ENCODE results near the gene RNPS1. TPM values are rescaled to one million over a fixed set of nuclear protein-coding genes. Genes with fewer than 3 reads are reported as not detected.
"Not testable (repeated sequence)": the region's sequence is repeated elsewhere in the genome, so short reads cannot be mapped to it uniquely, and the experiment has no call there.

The RNPS1 gene
- polyA plus RNA-seq, 1 experiment = 129 TPM

DNA sequence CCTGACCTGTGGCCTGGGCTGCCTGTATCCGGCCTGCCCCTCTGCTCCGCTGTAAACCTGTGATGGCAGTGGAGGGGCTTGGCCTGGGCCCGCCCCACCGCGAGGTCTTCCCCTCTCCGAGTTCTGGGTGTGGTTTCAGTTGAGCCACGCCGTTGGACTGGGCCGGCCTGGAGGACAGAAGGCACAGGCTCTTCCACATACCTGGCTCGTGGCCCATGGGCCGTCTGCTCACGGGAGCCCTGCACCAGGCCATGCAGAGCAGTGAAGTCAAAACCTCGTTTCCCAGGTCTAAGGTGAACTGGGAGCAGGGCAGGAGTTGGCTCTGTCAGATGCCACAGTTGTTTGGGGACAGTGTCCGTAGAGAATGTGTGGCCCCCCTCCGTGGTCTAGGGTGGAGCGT, 5.6 kb upstream of the RNPS1 start:
- POLR2A ChIA-PET = no interaction called here
- CTCF ChIA-PET = interaction anchor here (0.8 kb wide), 1 partner anchor 12 kb away, joined by 3 read pairs; no protein-coding TSS in a partner anchor
- TF ChIP-seq, protein P1, sequence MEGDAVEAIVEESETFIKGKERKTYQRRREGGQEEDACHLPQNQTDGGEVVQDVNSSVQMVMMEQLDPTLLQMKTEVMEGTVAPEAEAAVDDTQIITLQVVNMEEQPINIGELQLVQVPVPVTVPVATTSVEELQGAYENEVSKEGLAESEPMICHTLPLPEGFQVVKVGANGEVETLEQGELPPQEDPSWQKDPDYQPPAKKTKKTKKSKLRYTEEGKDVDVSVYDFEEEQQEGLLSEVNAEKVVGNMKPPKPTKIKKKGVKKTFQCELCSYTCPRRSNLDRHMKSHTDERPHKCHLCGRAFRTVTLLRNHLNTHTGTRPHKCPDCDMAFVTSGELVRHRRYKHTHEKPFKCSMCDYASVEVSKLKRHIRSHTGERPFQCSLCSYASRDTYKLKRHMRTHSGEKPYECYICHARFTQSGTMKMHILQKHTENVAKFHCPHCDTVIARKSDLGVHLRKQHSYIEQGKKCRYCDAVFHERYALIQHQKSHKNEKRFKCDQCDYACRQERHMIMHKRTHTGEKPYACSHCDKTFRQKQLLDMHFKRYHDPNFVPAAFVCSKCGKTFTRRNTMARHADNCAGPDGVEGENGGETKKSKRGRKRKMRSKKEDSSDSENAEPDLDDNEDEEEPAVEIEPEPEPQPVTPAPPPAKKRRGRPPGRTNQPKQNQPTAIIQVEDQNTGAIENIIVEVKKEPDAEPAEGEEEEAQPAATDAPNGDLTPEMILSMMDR (IDR thresholded peaks at IDR 0.05; ENCODE audit: insufficient read depth, low read depth, low read length) = no peak
- DNase-seq (ENCODE audit: low read depth) = no peak
- no peaks in the 10 kb centered on the region for H3K36me3 ChIP-seq (ENCODE audit: control insufficient read depth, insufficient read depth, low read length)
- H3K27me3 ChIP-seq (ENCODE audit: control insufficient read depth, insufficient read depth, low read length) = no peaks in the 10 kb centered on the region
- no peak overlapping the region for H3K4me3 ChIP-seq (ENCODE audit: low read depth, low read length)

GRCh38 chr16:2271848-2272461, 4.0 kb upstream of the RNPS1 start:
- TF ChIP-seq, protein P1 (IDR thresholded peaks at IDR 0.05; ENCODE audit: insufficient read depth, low read depth, low read length) = no peak
- POLR2A ChIA-PET = no interaction called here

GRCh38 chr16:2270588-2271470, 2.9 kb upstream of the RNPS1 start:
- TF ChIP-seq, protein P1 (IDR thresholded peaks at IDR 0.05; ENCODE audit: insufficient read depth, low read depth, low read length) = no peak
- Histone ChIP-seq H3K36me3 (ENCODE audit: control insufficient read depth, insufficient read depth, low read length) (peaks cover 2% of the 10 kb centered on the region), H3K4me3 (ENCODE audit: low read depth, low read length) (no peak overlapping the region), H3K27me3 (ENCODE audit: control insufficient read depth, insufficient read depth, low read length) (no peaks in the 10 kb centered on the region)
- ChIA-PET POLR2A (no interaction called here), CTCF (interaction anchor here (0.9 to 1.5 kb wide), 3 partner anchors 10 to 231 kb away, joined by 3 to 4 read pairs (median 3); no protein-coding TSS in a partner anchor)
- DNase-seq (ENCODE audit: low read depth) = no peak

More at GRCh38 chr16:2271848-2272461, 4.0 kb upstream of the RNPS1 start:
- Histone ChIP-seq H3K4me3 (ENCODE audit: low read depth, low read length) (no peak overlapping the region), H3K27me3 (ENCODE audit: control insufficient read depth, insufficient read depth, low read length) (no peaks in the 10 kb centered on the region), H3K36me3 (ENCODE audit: control insufficient read depth, insufficient read depth, low read length) (no peaks in the 10 kb centered on the region)
- no peak for DNase-seq (ENCODE audit: low read depth)
- CTCF ChIA-PET = no interaction called here

DNA sequence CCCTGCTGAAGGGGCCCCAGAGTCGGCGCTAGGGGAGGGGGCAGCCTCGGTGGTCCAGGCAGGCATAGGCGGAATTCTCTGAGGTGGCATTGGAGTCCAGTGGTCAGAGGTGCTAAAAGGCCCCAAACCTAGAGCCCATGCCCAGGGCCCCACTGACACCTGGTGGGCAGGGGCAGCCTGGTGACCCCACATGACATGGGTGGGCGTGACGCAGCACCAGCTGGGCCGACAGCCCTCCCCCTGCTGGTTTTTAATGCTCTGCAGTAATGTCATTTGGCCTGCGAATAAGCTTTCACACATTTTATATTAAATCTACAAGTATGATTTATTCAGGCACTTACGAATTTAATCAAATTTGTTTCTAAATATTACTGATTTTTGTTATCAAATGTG, 2.1 kb upstream of the RNPS1 start:
- Histone ChIP-seq H3K4me3 (ENCODE audit: low read depth, low read length) (no peak overlapping the region), H3K27me3 (ENCODE audit: control insufficient read depth, insufficient read depth, low read length) (no peaks in the 10 kb centered on the region), H3K36me3 (ENCODE audit: control insufficient read depth, insufficient read depth, low read length) (peaks cover 2% of the 10 kb centered on the region)
- ChIA-PET POLR2A (no interaction called here), CTCF (interaction anchor here (0.9 to 1.5 kb wide), 3 partner anchors 11 to 232 kb away, joined by 3 to 4 read pairs (median 3); no protein-coding TSS in a partner anchor)
- no peak for DNase-seq (ENCODE audit: low read depth)
- TF ChIP-seq, protein P1 (IDR thresholded peaks at IDR 0.05; ENCODE audit: insufficient read depth, low read depth, low read length) = no peak

- not testable (repeated sequence) for DNase-seq (ENCODE audit: low read depth)
- H3K36me3 ChIP-seq (ENCODE audit: control insufficient read depth, insufficient read depth, low read length) = peaks cover 13% of the 10 kb centered on the region
These were observed 417 bp downstream of the RNPS1 start for GRCh38 chr16:2267505-2267912.

DNA sequence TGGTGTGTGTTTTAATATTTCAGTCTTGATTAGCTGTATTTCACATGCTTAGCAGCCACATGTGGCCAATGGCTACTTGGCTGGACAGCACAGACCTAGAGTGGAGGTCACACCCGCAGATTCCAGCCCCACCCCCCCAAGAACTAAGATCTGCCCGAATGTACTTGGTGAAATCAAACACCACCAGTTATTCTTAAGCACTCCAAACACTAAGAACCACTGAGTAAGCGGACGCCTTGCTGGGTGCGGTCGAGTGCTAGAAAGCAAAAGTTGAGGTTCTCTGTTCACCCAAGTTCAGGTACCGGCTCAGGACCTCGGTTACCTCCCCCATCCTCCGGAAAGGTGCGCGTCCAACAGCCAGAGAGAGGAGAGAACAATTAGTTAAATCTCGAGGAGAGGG, 1.0 kb downstream of the RNPS1 start:
- CTCF ChIA-PET; POLR2A ChIA-PET; DNase-seq (ENCODE audit: low read depth); H3K27me3 ChIP-seq (ENCODE audit: control insufficient read depth, insufficient read depth, low read length): not testable (repeated sequence)
- peaks cover 13% of the 10 kb centered on the region for H3K36me3 ChIP-seq (ENCODE audit: control insufficient read depth, insufficient read depth, low read length)
- peak overlapping the region; percentile 74 for H3K4me3 ChIP-seq (ENCODE audit: low read depth, low read length)

More at GRCh38 chr16:2267505-2267912, 417 bp downstream of the RNPS1 start:
- CTCF ChIA-PET; POLR2A ChIA-PET; H3K27me3 ChIP-seq (ENCODE audit: control insufficient read depth, insufficient read depth, low read length): not testable (repeated sequence)
- peak overlapping the region; percentile 74 for H3K4me3 ChIP-seq (ENCODE audit: low read depth, low read length)

DNA sequence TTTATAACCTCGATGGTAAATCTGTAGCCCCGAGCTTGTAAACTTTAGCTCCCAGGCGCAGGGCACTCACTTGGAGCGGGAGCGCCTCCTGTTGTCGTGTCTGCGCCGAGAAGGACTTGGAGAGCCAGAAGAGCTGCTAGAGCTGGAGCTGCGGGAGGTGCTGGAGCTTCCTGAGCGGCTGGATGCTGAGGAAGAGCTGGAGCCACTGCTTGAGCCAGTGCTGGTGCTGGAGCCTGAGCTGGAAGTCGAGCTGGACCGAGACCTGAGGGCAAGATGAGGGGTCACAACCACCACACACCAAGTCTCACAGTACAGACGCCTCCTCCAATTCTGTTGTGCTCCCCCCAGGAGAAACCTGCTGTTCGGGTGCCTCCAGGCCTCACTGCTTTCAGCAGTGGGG, 4.9 kb downstream of the RNPS1 start:
- DNase-seq (ENCODE audit: low read depth); CTCF ChIA-PET; POLR2A ChIA-PET; H3K4me3 ChIP-seq (ENCODE audit: low read depth, low read length); H3K27me3 ChIP-seq (ENCODE audit: control insufficient read depth, insufficient read depth, low read length): not testable (repeated sequence)
- H3K36me3 ChIP-seq (ENCODE audit: control insufficient read depth, insufficient read depth, low read length) = peaks cover 17% of the 10 kb centered on the region

All from BJ (cell line).